ENCODE data around the gene FGF6. TPM values are rescaled to one million over a fixed set of nuclear protein-coding genes. Genes with fewer than 3 reads are reported as not detected.

FGF6 gene
- total and polyA plus RNA-seq, 10 of the 15 experiments (the other 5 are each of a cell fraction or from before 2014, with no cell fraction given): not detected

GRCh38 chr12:4449851-4450221, 4.2 kb upstream of the FGF6 start:
- POLR2A ChIA-PET: no interaction called here
- no TSS peak for BruUV-seq (replicated peaks)
- H3K9ac ChIP-seq (ENCODE audit: control insufficient read depth, insufficient read depth, low read length): no peak overlapping the region

More at GRCh38 chr12:4449851-4450221, 4.2 kb upstream of the FGF6 start:
- H2AFZ ChIP-seq (ENCODE audit: control insufficient read depth, low read depth, low read length): no peak overlapping the region
- H3K4me1 ChIP-seq (ENCODE audit: control insufficient read depth, insufficient read depth, low read length): no peaks in the 10 kb centered on the region
- H3K36me3 ChIP-seq (ENCODE audit: control insufficient read depth in 2 of 2, insufficient read depth in 2 of 2, low read length in 1 of 2): no peaks in the 10 kb centered on the region
- no peak for ATAC-seq
- DNase-seq (ENCODE audit: low read depth, low spot score): no peak
- TF ChIP-seq ZNF687 (IDR thresholded peaks at IDR 0.05): no peak
- no peak for TF ChIP-seq CBFB (IDR thresholded peaks at IDR 0.05; ENCODE audit: low read depth)
- TF ChIP-seq, protein P1, sequence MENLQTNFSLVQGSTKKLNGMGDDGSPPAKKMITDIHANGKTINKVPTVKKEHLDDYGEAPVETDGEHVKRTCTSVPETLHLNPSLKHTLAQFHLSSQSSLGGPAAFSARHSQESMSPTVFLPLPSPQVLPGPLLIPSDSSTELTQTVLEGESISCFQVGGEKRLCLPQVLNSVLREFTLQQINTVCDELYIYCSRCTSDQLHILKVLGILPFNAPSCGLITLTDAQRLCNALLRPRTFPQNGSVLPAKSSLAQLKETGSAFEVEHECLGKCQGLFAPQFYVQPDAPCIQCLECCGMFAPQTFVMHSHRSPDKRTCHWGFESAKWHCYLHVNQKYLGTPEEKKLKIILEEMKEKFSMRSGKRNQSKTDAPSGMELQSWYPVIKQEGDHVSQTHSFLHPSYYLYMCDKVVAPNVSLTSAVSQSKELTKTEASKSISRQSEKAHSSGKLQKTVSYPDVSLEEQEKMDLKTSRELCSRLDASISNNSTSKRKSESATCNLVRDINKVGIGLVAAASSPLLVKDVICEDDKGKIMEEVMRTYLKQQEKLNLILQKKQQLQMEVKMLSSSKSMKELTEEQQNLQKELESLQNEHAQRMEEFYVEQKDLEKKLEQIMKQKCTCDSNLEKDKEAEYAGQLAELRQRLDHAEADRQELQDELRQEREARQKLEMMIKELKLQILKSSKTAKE (IDR thresholded peaks at IDR 0.05; ENCODE audit: low read depth, poor library complexity, severe bottlenecking): no peak
- TF ChIP-seq SREBF2 (IDR thresholded peaks at IDR 0.05; ENCODE audit: low read length): no peak
- no peak for TF ChIP-seq EED (IDR thresholded peaks at IDR 0.05; ENCODE audit: low read depth)
- no peak for TF ChIP-seq HDGF (IDR thresholded peaks at IDR 0.05)
- TF ChIP-seq MYC (IDR thresholded peaks at IDR 0.05; ENCODE audit: insufficient read depth, insufficient read length, insufficient replicate concordance, low read length, severe bottlenecking): no peak
- TF ChIP-seq PAX8 (IDR thresholded peaks at IDR 0.05): no peak
- TF ChIP-seq ZNF207 (IDR thresholded peaks at IDR 0.05; ENCODE audit: borderline replicate concordance): no peak
- peaks cover 4% of the 10 kb centered on the region; the same call in 2 of the 3 replicates for H3K9me3 ChIP-seq (replicated peaks; ENCODE audit: control insufficient read depth, insufficient read depth, low read length)
- no peak overlapping the region for H3K27ac ChIP-seq (ENCODE audit: control insufficient read depth, insufficient read depth)
- in situ Hi-C loops (cut with MboI): no loop called here
- intact Hi-C loops (cut with micrococcal nuclease; ENCODE audit: unreplicated experiment): no loop called here
- CTCF ChIA-PET: interaction anchor here (2.2 kb wide), 1 partner anchor 29 kb away, joined by 5 read pairs; no protein-coding TSS in a partner anchor
- RAD21 ChIA-PET (ENCODE audit: unreplicated experiment): no interaction called here
- 14% methylated on average over 4 of the region's 4 CpGs for WGBS (ENCODE audit: insufficient coverage, insufficient replicate concordance, low lambda C conversion rate, missing lambda C conversion rate)
- SMC1A ChIA-PET (ENCODE audit: uncharacterized antibody, unreplicated experiment): no interaction called here
- no peak for FAIRE-seq
- H4K20me1 ChIP-seq (ENCODE audit: control insufficient read depth, insufficient read depth): no peaks in the 10 kb centered on the region
- no peak overlapping the region for H3K4me2 ChIP-seq (ENCODE audit: control insufficient read depth, insufficient read depth)
- no peak overlapping the region for H3K4me3 ChIP-seq
- H3K27me3 ChIP-seq (replicated peaks in 1 of 2; ENCODE audit: control insufficient read depth in 2 of 2, insufficient read depth in 2 of 2, low read length in 1 of 2): no peaks in the 10 kb centered on the region; a peak in 1 of 4 replicates
- H3K79me2 ChIP-seq (ENCODE audit: control insufficient read depth, insufficient read depth, low read length): no peaks in the 10 kb centered on the region

Measured in GM12878 (cell line).